Pericardium fibroblast (primary cell): ENCODE data around the gene C1QTNF6. TPM values are rescaled to one million over a fixed set of nuclear protein-coding genes. Genes with fewer than 3 reads are reported as not detected.

Experiments used
- total RNA-seq: library from RNA; depleted of rRNA; stranded (reverse); fragments of >200 nt; gene quantifications from 2 replicates; pipeline ENCODE4 v1.2.3, GENCODE V29; 2015

C1QTNF6 gene
- total RNA-seq, result 24.9 and 26.5 TPM in 2 replicates

GRCh38 chr22:37187891-37188761, at the start of gene C1QTNF6:
TSS of gene C1QTNF6 (minus strand) at chr22:37188247. CDS start at chr22:37188213, 34 bp downstream.

GRCh38 chr22:37212174-37212906, 24.3 kb upstream of the C1QTNF6 start, which contains the start of gene SSTR3:
TSS of gene SSTR3 (minus strand) at chr22:37212477. CDS start at chr22:37207803, 4,674 bp downstream.

Other genes with a start within 250 kb of the C1QTNF6 start
- gene TST, start 168.8 kb downstream of the C1QTNF6 start, total RNA-seq, result 59.9 and 89.4 TPM in 2 replicates
- gene MPST, start 168.5 kb downstream of the C1QTNF6 start, total RNA-seq, result 227 TPM in 2 replicates
- gene KCTD17, start 136.5 kb downstream of the C1QTNF6 start, total RNA-seq, result 18.6 and 33.7 TPM in 2 replicates
- gene TMPRSS6, start 78.5 kb downstream of the C1QTNF6 start, total RNA-seq, result 0.12 TPM in 1 of 2 replicates, not detected in the other
- gene IL2RB, start 38.3 kb downstream of the C1QTNF6 start, total RNA-seq, result 0.12 and 0.60 TPM in 2 replicates
- gene SSTR3, start 24.2 kb upstream of the C1QTNF6 start, total RNA-seq, result under 0.01 TPM in 1 of 2 replicates, not detected in the other
- gene RAC2, start 56.0 kb upstream of the C1QTNF6 start, total RNA-seq, result 26.0 and 30.2 TPM in 2 replicates
- gene CYTH4, start 94.3 kb upstream of the C1QTNF6 start, total RNA-seq, result not detected in 2 replicates
- gene ELFN2, start 239.2 kb upstream of the C1QTNF6 start, total RNA-seq, result 0.23 and 0.60 TPM in 2 replicates